Lower leg skin (tissue), 3 donors: Measurements from ENCODE around the gene HPS3.

ENCODE experiments used
- POLR2A ChIP-seq, 2 donors: fragments of 450-650 bp; IDR thresholded peaks; one replicate each; pipeline ENCODE4 v1.6.1; 2016 to 2017; ENCODE audit warnings: antibody characterized with exemption in 2 of 2, mild to moderate bottlenecking in 1 of 2, moderate library complexity in 1 of 2
- TF ChIP-seq, protein P1 (sequence below), 3 donors: fragments of 450-650 bp; IDR thresholded peaks; one replicate each; pipeline ENCODE4 v1.5.1; 2016; ENCODE audit warnings: antibody characterized with exemption in 3 of 3, mild to moderate bottlenecking in 3 of 3, moderate library complexity in 2 of 3

DNA sequence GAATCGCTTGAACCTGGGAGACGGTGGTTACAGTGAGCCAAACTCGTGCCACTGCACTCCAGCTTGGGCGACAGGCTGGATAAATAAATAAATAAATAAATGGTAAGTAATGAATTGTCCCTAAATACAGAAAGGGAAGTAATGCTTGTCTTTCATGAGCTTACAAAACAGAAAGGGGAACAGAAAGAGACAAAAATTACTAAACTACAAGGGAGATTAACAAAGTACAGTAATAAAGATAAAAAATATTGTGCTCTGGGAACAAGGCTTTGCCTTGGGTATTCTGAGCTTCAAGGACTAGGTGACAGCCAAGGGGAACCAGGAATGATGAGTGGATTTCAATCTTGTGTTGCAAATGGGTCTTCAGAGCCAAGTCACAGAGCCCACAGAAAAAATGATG lies 34.0 kb upstream of the HPS3 start:
- TF ChIP-seq POLR2A (IDR thresholded peaks at IDR 0.05), result no peak
- TF ChIP-seq, protein P1, sequence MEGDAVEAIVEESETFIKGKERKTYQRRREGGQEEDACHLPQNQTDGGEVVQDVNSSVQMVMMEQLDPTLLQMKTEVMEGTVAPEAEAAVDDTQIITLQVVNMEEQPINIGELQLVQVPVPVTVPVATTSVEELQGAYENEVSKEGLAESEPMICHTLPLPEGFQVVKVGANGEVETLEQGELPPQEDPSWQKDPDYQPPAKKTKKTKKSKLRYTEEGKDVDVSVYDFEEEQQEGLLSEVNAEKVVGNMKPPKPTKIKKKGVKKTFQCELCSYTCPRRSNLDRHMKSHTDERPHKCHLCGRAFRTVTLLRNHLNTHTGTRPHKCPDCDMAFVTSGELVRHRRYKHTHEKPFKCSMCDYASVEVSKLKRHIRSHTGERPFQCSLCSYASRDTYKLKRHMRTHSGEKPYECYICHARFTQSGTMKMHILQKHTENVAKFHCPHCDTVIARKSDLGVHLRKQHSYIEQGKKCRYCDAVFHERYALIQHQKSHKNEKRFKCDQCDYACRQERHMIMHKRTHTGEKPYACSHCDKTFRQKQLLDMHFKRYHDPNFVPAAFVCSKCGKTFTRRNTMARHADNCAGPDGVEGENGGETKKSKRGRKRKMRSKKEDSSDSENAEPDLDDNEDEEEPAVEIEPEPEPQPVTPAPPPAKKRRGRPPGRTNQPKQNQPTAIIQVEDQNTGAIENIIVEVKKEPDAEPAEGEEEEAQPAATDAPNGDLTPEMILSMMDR (IDR thresholded peaks at IDR 0.05), result no peak
